Large intestine (tissue), 3 donors: Measurements from ENCODE around the gene RHOBTB3. TPM values are rescaled to one million over a fixed set of nuclear protein-coding genes. Genes with fewer than 3 reads are reported as not detected.

Source experiments
- DNase-seq, 2 donors: peaks; one replicate each; pipeline versions ENCODE4 v3.0.0 to v3.0.0-alpha.2; 2013
- H3K27ac ChIP-seq: one replicate; pipeline ENCODE4 v1.5.1; 2013; ENCODE audit warnings: low read length
- H3K27me3 ChIP-seq: 2 replicates; pipeline ENCODE4 v1.6.1; 2013; ENCODE audit warnings: low read length; ENCODE audit not compliant: control insufficient read depth, insufficient read depth
- H3K36me3 ChIP-seq: 2 replicates; pipeline ENCODE4 v1.6.1; 2013; ENCODE audit warnings: low read length; ENCODE audit not compliant: control insufficient read depth, insufficient read depth
- H3K4me1 ChIP-seq: one replicate; pipeline ENCODE4 v1.6.1; 2013; ENCODE audit warnings: low read length; ENCODE audit not compliant: control insufficient read depth, insufficient read depth
- H3K4me3 ChIP-seq: one replicate; pipeline ENCODE4 v1.5.1; 2013; ENCODE audit warnings: low read length
- H3K9me3 ChIP-seq: one replicate; pipeline ENCODE4 v1.6.1; 2013; ENCODE audit warnings: mild to moderate bottlenecking, low read depth, low read length, moderate library complexity; ENCODE audit not compliant: control insufficient read depth
- WGBS: methylation state at CpG from one replicate; pipeline ENCODE4 v1.1.5; 2013; ENCODE audit warnings: low lambda C conversion rate; ENCODE audit not compliant: insufficient coverage; 5-methylcytosine and 5-hydroxymethylcytosine counted together
- polyA plus RNA-seq: library from polyadenylated mRNA; unstranded; fragments of 120-200 nt; gene quantifications from one replicate; pipeline ENCODE4 v1.2.1, GENCODE V29; 2013

Gene RHOBTB3
- polyA plus RNA-seq, 1 donor: 47.5 TPM

DNA sequence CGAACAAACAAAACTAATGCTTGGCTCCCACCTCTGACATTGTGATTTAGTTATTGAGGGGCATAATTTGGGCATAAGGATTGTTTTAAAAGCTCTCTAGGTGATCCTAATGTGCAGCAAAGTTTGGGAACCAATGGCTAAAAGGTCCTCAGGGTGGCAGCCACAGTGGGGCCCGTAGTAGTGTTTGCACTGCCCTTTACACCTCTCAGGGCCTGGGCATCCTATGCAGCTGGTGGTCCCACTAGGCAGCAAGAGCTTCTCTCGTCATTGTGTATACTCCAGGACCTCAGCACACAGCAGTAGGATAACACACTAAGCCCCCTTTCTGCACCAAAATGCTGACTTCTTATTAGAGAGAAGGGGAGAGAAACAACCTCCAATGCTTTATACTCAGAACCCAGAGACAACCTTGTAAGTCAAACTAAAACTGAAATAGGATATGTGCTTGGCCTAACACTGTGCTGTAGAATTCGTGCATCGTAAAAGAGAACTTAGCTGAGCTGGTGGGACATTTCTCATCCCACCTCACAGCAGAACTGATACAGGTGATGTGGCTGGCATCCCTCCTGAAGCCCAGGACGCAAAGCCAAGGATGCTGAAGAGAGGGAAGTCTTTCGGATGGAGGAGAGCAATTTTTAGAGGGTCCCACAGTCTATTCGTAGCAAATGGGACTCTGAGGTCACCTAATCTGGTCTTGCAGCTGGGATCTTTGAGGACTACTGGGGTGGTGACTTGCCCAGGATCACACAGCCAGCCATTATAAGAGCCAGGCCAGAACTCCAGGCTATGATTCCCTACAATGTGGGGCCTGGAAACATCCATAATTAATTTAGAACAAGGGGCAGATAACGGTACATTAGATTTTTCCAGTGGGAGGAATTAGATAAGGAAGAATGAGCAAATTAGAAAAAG is 90.2 kb downstream of the RHOBTB3 start:
- Histone ChIP-seq H3K4me1 (peaks cover 53% of the 10 kb centered on the region), H3K9me3 (no peaks in the 10 kb centered on the region)
- 40% methylated on average over 2 of the region's 9 CpGs for WGBS

DNA sequence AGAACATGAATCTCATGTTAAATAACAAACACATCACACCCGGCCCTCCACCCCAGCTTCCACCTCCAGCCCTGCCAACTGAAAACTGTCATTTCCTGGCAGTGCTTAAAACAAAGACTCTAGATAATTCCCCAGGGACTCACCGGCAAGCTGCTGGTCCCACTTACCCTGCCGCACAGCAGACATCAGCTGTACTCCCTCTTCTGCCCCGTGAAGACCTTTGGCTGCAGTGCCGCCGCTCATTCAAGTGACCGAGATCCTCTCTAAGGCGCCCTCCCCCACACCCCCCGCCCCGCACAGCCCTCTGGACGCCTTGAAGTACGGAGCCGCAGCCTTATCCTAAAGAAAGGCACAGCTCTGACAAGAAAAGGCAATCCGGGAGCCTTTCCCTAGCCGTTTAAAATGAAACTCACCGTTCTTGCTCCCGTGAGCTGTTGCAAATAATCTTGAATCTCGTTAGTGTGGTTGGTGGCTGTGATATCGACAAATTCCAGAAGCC is 91.0 kb downstream of the RHOBTB3 start:
- Histone ChIP-seq H3K27me3 (no peaks in the 10 kb centered on the region), H3K4me1 (peaks cover 53% of the 10 kb centered on the region), H3K4me3 (peak overlapping the region; percentile 66), H3K36me3 (no peaks in the 10 kb centered on the region), H3K9me3 (no peaks in the 10 kb centered on the region), H3K27ac (peak overlapping the region; percentile 86)
- peak in 1 of 2 donors; percentile 79 for DNase-seq
- WGBS: no CpG with 5 or more reads among the region's 19 CpGs

More for the DNA sequence above, 90.2 kb downstream of the RHOBTB3 start:
- DNase-seq: no peak
- peak overlapping the region; percentile 66 for H3K4me3 ChIP-seq
- H3K36me3 ChIP-seq: peaks cover under 1% of the 10 kb centered on the region
- H3K27me3 ChIP-seq: no peaks in the 10 kb centered on the region
- H3K27ac ChIP-seq: peak overlapping the region; percentile 86

DNA sequence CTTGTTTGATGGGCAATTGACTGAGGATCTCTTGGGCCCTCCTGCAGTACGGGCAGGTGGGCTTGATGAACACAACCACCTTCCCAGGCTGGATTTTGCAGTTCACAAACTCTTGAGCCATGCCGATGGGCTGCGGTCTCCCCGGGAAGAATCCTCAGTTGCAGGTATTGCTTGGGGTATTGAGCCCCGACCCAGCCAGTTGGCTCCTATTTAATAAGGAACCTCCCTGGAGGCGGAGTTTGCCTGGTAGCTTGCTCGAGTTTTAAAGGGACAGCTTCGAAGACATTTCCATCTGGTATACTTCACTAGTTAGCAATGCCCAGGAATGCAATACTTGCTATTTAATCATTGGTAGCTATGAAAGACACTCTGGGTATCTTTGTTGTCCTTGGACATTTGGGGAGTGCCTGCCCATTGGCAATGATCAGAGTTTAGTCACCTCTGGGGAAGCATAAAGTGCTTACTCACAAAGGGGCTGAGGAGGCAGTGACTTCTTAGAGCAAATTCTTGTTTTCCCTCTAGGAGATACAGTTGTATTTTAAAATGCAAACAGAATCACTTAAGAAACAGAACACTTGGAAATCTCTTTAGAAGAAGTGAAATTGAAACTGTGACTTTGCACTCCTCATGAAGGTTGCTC is 91.5 kb downstream of the RHOBTB3 start, which contains the start of gene GLRX:
Gene GLRX (minus strand): TSS at position 185 of the 640 bp plus-strand sequence. CDS start 64 bp downstream, at position 121.
- DNase-seq: peak; percentile 68 to 88
- no CpG with 5 or more reads among the region's 8 CpGs for WGBS
- Histone ChIP-seq H3K27ac (peak within 1 kb of the TSS; percentile 86), H3K4me3 (peak within 1 kb of the TSS; percentile 66), H3K27me3 (no peaks in the 10 kb centered on the region), H3K36me3 (no peaks in the 10 kb centered on the region), H3K9me3 (no peaks in the 10 kb centered on the region), H3K4me1 (peaks cover 52% of the 10 kb centered on the region)

DNA sequence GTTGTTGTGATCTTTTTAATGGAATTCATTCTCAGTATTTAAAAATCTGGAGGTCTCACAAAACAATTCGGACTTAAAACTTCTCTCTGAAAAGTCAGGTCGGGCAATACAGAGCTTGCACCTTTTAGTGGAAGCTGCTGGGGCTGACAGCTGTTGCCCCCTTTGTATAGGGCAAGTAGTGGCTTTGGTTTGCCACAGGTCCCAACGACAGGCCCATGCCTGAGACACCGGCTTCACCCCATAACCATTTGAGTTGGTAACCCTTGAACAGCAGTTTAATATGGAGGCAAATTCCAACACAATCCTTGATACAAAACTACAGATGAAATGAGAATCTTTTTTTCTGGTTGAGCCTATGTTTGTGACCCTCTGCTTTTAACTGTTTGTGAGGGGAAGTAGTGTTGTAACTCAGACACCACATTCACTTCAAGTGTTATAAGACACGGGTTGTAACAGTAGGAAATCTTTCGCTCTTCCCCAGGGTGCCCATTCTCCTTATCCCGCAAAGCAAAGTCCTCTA is 92.1 kb downstream of the RHOBTB3 start:
- no peak overlapping the region for H3K4me3 ChIP-seq
- WGBS: 80% methylated on average over 1 of the region's 7 CpGs
- H3K36me3 ChIP-seq: no peaks in the 10 kb centered on the region
- peaks cover 53% of the 10 kb centered on the region for H3K4me1 ChIP-seq
- no peaks in the 10 kb centered on the region for H3K27me3 ChIP-seq
- no peaks in the 10 kb centered on the region for H3K9me3 ChIP-seq
- peak overlapping the region; percentile 86 for H3K27ac ChIP-seq
- no peak for DNase-seq

DNA sequence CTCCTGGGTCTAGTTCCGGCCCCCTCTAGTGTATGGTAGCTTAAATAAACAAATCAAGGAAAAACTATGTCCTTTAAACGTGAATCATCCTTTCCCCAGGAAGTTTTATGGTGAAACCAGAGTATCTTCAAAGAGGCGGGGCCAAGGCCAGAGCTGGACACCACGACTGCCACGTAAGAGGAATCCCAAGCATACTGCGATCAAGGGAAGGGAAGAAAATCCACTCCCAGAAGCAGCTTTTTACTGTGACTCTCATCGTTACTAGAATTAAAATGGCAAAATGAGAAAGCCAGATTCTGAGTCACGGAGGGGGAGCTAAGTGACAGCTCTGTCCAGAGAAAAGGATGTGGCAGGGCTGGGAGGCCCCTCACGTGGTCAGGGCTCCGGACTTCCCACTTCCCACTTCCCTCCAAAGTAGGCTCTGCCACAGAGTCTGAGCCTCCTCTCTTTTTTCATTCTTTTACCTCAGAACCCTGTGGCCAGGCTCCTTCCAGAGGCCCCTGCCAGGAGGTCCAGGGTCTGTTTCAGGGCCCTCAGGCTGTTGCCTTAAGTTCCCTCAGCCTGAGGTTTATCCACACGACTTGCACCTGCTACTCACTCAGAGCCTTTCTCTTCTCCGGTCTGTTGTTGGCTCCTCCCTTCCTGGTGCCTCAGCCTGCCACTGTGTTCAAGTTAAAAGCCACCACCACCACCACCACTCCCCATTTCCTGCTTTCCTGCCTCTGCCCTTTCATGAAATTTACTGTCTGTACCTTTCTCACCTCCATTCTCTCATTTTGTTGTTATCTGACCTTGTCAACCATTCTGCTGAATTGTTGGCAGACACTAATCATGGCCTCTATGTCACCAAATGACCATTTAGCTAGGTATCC is 92.8 kb downstream of the RHOBTB3 start:
- Histone ChIP-seq H3K36me3 (no peaks in the 10 kb centered on the region), H3K4me1 (peaks cover 54% of the 10 kb centered on the region), H3K27ac (peak overlapping the region; percentile 86), H3K9me3 (no peaks in the 10 kb centered on the region), H3K4me3 (no peak overlapping the region), H3K27me3 (no peaks in the 10 kb centered on the region)
- peak; percentile 86 to 92 for DNase-seq
- WGBS: 27% methylated on average over 3 of the region's 12 CpGs

DNA sequence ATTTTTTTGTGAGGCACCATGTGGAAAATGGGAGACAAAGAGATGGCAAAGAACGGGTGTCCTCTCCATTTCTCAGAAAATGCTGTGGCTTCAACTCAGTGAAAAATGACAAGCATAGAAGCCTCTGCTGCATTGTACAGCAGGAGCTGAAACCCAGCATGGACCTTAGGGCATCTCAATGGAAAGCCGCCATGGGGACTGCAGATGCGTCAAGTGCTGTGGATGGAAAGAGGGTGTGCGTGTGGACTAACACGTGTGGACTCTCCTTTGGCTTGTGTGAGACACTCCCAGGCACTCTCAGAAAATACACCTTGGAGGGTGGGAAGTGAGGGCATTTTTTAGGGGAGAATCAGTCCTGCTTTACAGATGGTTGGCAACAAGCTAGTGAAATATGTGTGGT is 93.6 kb downstream of the RHOBTB3 start:
- no peaks in the 10 kb centered on the region for H3K9me3 ChIP-seq
- no peak overlapping the region for H3K4me3 ChIP-seq
- WGBS: no CpG with 5 or more reads among the region's 5 CpGs
- H3K27me3 ChIP-seq: no peaks in the 10 kb centered on the region
- DNase-seq: no peak
- H3K4me1 ChIP-seq: peaks cover 54% of the 10 kb centered on the region
- no peaks in the 10 kb centered on the region for H3K36me3 ChIP-seq
- peak overlapping the region; percentile 86 for H3K27ac ChIP-seq

DNA sequence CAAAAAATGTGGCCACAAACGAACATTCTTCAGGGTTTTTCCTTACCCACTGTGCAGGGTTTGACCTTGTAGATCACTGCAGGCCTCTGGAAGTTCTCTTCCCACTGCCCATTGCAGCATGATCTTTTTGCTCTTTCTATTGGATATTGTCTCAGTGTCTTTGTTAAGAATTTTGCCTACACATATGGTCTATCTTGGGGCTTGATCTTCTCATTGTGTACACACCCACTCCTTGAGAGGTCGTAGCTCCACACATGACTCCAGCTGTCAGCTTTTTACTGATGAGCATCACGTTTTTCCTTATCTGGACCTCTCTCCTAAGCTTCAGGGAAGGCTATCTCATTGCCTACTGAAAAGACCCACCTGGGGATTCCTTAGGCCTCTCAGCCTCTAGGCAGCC is 94.4 kb downstream of the RHOBTB3 start:
- H3K27me3 ChIP-seq: no peaks in the 10 kb centered on the region
- H3K36me3 ChIP-seq: no peaks in the 10 kb centered on the region
- no CpG with 5 or more reads among the region's 3 CpGs for WGBS
- peaks cover 54% of the 10 kb centered on the region for H3K4me1 ChIP-seq
- H3K4me3 ChIP-seq: no peak overlapping the region
- H3K9me3 ChIP-seq: no peaks in the 10 kb centered on the region
- peak overlapping the region; percentile 49 for H3K27ac ChIP-seq
- DNase-seq: peak in 1 of 2 donors; percentile 75

DNA sequence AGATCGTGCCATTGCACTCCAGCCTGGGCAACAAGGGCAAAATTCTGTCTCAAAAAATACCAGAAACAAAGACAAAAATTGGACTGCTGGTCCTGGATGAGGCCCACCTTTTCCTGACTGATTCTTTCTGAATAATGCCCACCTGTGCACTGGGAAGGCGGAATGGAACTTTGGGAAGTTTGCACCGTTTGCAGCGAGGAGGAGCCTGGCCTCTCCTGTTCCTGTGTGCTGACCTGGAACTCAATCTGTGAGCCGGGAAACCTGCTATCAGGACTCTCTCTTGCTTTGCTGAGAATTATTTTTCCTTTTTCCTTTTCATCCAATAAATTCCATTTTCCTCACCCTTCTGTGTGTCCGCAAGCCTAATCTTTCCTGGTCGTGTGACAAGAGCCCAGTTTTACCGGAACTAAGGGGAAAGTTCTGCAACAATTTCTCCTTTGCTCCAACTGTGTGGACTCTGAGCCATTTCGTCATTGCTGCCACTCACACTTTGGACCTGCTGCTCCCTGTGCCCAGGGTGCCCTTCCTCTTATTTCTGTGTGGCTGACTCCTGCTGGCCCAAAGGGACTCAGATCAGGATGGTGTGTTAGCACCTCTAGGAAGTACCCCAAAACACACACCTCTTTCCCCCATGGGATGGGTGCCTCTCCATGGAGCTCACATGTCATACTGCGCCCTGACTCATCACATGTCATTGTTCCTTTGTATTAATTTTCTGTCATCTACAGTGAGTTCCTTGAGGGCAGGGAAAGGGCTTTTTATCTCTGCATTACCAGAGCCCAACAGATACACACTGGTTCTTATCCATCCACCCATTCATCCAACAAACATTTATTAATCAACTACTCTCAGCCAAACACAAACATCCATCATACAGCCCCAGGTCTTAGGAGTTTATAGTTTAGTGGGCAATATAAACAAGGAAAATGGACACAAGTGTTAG is 96.1 kb downstream of the RHOBTB3 start:
- WGBS: 23% methylated on average over 3 of the region's 10 CpGs
- peak; percentile 93 to 97 for DNase-seq
- no peaks in the 10 kb centered on the region for H3K9me3 ChIP-seq
- H3K4me1 ChIP-seq: peaks cover 50% of the 10 kb centered on the region
- H3K27me3 ChIP-seq: no peaks in the 10 kb centered on the region
- H3K27ac ChIP-seq: peak overlapping the region; percentile 79
- no peak overlapping the region for H3K4me3 ChIP-seq
- no peaks in the 10 kb centered on the region for H3K36me3 ChIP-seq

DNA sequence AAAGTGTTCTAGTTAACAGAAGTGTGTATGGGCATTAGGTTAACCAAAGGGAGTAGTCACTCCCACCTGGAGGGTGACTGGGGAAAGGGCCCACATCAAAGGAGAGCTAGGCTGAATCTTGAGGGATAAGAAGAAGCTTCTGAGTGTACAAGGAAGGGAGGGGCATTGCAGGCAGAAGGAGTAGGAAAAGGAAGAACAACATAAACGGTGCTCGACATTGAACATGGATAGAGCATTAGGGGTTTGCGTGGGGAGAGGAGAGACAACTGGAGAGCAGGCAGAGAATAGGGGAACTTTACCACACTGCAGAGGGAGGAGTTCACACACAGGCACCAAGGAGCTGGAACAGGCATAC is 96.7 kb downstream of the RHOBTB3 start:
- no peak overlapping the region for H3K4me3 ChIP-seq
- no peaks in the 10 kb centered on the region for H3K27me3 ChIP-seq
- H3K4me1 ChIP-seq: peaks cover 49% of the 10 kb centered on the region
- DNase-seq: no peak
- H3K9me3 ChIP-seq: no peaks in the 10 kb centered on the region
- H3K27ac ChIP-seq: peak overlapping the region; percentile 79
- WGBS: 63% methylated on average over 2 of the region's 3 CpGs
- H3K36me3 ChIP-seq: no peaks in the 10 kb centered on the region
